GM21390 (cell line): ENCODE measurements around the gene GPR52.
"Not testable (repeated sequence)": the region's sequence is repeated elsewhere in the genome, so short reads cannot be mapped to it uniquely, and the experiment has no call there.

Experiments
- ATAC-seq: cut with Tn5 transposase; IDR thresholded peaks from one replicate; pipeline ENCODE4 v1.9.1; 2021; ENCODE audit not compliant: unreplicated experiment

Gene GPR52, protein sequence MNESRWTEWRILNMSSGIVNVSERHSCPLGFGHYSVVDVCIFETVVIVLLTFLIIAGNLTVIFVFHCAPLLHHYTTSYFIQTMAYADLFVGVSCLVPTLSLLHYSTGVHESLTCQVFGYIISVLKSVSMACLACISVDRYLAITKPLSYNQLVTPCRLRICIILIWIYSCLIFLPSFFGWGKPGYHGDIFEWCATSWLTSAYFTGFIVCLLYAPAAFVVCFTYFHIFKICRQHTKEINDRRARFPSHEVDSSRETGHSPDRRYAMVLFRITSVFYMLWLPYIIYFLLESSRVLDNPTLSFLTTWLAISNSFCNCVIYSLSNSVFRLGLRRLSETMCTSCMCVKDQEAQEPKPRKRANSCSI

DNA sequence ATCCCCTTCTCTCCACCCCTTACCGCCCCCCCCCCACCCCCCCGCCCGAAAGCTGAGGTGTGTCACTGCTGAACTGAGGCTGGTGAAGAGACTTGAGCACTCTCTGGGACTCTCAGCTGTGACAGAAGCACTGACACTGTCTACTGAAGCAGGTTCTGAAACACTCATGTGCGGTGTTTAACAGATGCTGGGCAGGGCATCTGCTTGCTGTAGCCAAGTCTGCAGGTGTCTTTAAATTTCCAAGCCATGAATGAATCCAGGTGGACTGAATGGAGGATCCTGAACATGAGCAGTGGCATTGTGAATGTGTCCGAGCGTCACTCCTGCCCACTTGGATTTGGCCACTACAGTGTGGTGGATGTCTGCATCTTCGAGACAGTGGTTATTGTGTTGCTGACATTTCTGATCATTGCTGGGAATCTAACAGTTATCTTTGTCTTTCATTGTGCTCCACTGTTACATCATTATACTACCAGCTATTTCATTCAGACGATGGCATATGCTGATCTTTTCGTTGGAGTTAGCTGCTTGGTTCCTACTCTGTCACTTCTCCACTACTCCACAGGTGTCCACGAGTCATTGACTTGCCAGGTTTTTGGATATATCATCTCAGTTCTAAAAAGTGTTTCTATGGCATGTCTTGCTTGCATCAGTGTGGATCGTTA is at the start of gene GPR52:
Gene GPR52, plus strand, starts transcription at position 99 of the 665 bp plus-strand sequence. Its CDS starts 148 bp downstream, at position 247.
- ATAC-seq, result no peak

DNA sequence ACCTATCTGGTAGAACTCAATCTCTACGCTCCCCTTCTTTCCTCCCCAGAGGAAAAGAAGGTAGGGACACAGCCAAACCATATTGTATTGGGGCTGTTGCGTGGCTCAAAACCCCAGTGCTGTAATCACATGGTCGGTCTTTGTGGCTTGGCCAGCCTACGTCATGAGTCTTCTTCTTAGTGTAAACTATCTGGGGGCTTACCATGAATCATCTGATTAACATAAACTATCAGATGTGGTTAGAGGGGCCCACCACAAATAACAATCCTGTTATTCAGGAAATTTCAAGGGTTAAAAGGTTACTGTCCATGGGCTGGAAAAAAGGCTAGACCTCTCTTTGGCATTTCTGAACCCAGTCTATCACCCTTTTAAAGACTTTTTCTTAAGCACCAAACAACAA is 49.5 kb upstream of the GPR52 start:
- no peak for ATAC-seq

DNA sequence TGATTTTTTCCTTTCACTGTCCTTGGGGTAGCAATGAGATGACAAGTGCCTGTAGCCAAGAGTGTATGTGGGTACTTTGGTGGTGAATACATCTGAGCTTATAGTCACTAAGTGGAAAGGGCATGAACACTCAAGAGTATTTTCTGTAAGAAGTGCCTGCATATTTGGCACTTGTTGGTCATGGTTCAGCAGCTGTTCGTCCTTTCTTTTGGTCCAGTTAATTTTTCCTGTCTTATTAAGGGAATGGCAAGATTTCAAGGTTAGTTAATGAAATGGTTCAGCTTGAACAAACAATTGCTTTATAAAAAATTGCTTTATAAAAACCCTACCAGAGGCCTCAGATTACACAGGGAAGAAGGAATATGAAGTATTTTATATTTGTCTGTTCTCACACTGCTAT is 48.6 kb upstream of the GPR52 start:
- ATAC-seq, result no peak

DNA sequence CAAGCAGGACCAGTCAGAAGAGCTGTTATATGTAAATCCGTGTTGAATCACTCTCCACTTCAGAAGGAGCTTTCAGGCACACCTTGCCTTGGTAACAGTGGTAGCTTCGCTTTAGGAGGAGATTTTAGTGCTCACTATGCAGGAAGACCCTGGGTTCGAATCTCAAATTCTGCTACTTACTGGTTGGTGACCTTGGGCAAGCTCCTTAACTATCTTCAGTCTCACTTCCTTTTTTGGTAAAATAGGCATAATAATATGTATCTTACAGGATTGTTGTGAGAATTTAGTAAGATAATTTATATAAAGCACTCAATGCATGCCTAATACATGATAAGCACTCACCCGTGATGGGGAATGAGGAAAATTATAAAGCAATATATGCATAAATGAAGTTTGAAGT is 46.7 kb upstream of the GPR52 start:
- no peak for ATAC-seq

DNA sequence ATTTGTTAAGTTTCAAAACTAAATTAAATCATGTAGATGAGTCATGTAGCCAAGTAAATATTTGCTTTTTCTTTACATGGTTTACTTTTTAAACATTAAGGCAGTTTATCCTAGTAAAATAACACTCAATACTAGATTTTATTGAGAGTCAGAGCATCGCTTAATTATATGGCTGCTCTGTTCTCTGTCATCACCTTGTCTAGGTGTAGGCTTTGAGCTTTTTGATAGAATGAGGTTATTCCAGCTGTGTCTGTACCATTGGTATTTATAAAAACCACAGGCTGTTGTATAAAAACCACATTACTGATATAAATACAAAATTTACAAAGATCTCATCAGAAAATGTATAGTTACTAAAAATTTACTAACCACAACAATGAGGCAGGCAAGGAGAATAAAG is 42.5 kb upstream of the GPR52 start:
- no peak for ATAC-seq

DNA sequence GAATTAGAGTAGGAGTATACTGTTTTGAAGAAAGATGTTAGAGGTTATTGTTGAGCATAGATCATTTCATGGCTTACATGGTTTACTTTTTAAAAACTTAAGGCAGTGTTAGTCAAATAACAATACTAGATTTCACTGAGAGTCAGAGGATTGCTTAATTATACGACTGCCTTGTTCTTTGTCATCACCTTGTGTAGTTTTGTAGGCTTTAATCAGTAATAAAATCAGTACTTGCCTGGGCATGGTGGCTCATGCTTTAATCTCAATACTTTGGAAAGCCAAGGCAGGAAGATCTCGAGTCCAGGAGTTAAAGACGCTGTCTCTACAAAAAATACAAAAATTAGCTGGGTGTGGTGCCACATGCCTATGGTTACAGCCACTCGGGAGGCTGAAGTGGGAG is 41.3 kb upstream of the GPR52 start:
- no peak for ATAC-seq

DNA sequence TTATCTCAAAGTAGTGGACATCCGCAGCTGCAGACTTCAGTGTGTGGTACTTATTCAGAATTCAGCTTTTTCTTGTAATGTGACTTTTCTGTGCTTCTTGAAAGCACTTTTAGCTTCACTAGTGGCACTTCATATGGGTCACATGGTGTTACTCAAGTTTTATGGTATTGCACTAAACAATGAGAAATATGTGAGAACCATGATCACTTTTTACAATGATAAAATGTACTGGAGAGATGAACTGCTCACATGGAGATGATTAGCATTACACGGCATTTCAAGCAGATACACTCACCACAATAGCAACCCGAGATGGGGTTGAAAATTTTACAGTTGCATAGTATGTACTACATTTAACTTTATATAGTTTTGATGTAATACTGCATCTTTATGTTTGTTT is 40.1 kb upstream of the GPR52 start:
- no peak for ATAC-seq

DNA sequence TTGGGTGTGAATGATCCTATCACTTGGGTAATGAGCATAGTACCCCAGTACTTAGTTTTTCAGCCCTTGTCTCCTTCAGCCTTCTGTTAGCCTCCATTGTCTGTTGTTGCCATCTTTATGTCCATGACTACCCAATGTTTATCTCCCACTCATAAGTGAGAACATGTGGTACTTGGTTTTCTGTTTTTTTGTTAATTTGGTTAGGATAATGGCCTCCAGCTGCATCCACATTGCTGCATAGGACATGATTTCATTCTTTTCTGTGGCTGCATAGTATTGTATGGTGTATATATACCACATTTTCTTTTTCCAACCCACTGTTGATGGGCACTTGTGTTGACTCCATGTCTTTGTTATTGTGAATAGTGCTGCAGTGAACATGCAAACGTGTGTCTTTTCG is 39.6 kb upstream of the GPR52 start:
- ATAC-seq, result no peak

DNA sequence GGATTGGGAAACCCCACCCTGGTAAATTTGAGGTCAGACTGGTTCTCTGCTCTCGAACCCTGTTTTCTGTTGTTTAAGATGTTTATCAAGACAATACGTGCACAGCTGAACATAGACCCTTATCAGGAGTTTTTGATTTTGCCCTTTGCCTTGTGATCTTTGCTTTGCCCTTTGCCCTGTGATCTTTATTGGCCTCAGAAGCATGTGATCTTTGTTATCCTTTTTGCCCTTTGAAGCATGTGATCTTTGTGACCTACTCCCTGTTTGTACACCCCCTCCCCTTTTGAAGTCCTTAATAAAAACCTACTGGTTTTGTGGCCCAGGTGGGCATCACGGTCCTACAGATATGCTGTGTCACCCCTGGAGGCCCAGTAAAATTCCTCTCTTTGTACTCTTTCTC is 38.0 kb upstream of the GPR52 start:
- not testable (repeated sequence) for ATAC-seq

DNA sequence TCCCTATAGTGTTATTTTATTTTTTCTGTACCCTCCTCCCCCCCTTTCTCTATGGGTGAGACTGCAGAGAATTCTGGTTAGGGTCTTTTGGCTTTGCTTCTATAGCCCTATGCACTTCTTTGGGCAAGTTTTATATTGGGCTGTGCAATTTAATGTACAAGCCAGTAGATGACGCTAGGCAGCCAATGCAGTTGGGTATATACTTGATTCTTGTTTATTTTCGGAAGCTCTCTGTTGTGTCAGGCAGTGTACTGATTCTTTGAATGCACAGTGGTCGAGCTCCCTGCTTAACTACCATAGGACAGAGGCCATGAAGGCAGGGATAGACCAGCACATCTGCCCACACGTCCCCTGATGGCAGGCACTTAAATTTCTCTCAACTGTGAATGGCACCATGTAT is 34.1 kb upstream of the GPR52 start:
- no peak for ATAC-seq

DNA sequence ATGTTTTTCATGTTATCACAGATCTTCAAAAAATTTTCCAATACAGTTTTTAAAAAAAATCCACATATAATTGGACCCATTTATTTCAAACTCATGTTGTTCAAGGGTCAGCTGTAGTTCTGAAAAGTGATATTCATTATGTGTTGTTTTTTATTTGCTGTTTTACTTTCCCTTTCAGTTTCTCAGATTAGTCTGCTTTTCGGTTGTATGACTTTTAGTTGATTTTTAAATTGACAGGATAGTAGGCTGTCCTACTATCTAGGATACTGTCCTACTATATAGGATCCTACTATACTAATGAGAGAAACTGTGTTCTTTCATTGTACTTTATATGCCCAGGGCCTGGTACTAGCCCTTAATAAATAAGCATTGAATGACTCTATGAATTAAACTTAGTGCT is 33.6 kb upstream of the GPR52 start:
- ATAC-seq, result no peak

DNA sequence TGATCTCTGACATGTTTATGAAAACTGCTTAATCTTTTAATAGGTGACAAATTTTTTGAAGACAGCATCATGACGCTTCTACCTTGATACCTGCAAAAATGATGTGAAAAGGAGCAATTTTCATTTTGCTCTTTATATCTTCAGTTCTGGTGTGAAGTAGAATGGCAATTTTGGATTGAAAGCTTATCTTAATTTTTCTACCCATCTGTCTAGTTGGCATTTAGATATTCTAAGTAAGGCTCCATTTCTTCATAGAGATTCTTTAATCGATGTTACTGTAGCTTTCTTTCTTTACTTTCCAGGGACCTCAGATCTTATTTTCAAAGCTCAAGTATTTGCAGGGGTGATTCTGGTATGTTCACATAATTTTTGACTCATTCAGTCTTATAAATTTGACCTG is 32.3 kb upstream of the GPR52 start:
- ATAC-seq, result no peak

DNA sequence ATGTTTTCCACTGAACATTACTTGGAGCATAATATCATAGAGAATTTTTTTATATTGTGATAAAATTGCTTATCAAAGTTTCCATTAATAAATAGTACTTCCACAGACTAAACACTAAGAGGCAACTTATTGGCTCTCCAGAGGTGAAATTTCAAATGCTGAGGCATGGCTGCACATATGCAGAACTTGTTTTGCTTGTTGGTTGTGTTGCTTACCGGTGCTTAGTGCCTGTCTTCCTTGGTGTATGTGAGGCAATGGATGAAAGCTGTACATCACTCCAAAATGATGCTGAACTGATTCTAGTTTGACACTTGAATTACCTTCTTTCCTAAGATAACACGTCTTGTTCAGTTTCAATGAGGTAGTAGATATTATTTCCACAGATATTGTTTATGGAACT is 29.8 kb upstream of the GPR52 start:
- no peak for ATAC-seq

DNA sequence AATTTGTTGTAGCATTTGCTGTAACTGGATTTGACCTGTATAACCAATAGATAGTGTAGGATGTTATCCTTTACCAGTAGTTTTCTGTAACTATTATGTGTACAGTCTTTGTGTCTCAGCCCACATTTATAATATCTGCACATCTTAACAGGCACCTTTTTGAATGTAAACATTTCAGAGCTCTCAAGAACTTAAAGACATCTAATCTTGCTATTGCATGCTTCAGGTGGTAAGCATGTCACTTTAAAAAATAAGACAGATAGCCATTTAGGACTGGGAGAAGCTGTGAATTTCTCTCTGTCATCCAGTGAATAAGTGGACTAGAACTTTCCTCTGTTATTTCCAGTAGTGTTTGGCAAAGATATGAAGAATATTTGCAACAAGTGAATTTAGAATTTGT is 22.6 kb upstream of the GPR52 start:
- ATAC-seq, result no peak

DNA sequence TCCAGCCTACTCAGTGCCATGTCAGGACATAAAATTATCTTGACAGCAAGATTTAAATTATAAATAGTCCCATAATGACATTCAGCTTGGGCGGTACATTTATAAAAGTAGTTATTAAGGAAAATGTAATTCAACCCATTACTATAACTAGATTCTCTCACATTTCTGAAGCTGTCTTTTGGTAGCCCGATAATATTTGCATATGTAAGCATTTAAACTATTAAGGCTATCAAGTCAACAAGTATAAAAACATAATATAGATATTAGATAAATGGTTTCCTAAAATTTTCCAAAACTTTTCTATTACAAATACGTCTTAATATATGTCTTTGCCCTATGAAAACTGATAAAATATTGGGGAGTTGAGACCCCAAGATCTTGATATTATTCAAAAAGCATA is 21.6 kb upstream of the GPR52 start:
- ATAC-seq, result no peak

DNA sequence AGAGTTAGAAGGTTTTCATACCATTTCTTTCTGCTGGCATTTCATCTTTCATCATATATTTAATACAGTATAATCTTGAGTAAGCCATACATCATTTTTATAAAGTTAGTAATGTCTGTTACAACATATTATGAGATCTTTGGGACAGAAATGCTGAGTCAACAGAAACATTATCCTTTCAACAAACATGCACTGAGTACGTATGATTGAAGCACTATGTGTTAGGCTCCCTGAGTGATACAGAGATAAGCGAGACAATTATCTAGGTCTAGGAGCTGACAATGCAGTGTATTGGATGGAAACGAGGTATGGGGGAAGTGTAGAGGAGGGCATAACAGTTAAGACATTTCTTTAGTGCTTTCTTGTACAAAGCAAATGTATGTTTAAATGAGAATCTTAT is 19.7 kb upstream of the GPR52 start:
- no peak for ATAC-seq

DNA sequence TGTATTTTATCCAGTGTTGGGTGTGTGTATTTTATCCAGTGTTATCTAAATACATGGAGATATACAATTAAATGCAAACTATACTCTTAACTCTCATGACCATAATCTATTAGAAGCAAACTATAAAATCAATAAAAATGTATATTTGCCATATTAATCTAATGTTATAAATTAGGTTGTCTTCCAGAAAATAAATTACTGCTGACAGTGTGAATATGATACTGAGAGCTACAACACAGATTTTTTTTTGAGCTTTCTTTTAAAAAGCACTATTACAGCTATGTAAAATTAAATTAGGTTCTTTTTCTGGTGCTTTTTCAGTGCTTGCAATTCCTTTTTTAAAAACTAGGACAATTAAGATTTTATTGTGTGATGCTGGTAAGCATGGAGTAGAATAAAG is 19.0 kb upstream of the GPR52 start:
- ATAC-seq, result no peak

DNA sequence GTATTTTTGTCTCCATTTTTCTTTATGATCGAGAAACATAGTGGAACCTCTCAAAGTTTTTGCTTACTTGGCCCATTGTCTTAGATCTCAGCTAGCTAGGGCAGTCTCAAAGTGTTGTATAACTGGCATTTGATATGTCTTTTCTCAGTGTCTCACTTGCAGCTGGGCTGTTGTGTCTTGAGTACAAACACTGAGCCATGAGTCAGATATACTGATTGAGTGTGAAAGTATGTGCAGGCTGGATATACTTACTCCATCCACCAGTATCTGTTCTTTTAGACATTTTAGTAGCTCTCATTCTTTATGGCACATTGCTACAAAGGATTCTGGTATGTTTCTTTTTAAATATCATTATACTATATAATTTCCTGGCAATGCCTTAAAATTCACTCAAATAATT is 14.3 kb upstream of the GPR52 start:
- no peak for ATAC-seq

DNA sequence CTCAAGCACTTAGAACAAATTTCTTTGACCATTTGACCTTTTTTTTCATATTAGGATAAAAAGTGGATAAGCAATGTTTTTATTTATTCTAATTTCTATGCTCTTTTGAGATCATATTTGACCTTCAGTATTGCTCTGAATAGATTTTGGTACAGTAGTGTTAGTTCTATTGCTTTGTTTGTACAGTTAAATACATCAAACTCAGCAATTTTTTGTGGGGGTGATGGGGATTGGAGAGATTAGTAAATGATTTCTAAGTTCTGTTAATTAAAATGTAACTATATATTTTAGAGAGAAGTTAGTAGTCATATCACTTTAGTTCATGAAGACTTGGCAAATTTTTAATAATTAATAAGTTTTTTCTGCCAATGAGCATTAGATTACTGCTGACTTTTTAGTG is 2.4 kb upstream of the GPR52 start:
- ATAC-seq, result no peak

DNA sequence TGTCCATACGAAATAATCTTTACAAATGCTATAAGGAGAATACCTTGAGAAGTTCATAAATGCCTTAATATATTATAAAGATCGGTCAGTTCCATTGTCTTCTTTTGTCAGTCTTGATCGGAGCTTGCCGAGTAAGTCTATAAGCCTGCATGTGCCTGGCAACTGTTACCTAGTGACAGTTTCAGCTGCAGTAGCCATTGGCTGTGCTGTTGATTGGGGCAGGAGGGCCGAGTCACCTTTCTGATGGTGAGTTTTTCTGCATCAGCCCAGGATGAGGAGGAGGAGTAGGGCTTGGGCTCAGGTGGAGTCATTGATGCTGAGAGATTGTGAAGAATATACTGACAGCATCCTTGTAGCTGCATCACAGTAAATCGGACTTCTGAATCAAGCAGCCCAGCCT is 1.9 kb upstream of the GPR52 start:
- ATAC-seq, result no peak

DNA sequence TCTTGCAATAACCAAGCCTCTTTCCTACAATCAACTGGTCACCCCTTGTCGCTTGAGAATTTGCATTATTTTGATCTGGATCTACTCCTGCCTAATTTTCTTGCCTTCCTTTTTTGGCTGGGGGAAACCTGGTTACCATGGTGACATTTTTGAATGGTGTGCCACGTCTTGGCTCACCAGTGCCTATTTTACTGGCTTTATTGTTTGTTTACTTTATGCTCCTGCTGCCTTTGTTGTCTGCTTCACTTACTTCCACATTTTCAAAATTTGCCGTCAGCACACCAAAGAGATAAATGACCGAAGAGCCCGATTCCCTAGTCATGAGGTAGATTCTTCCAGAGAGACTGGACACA is 743 bp downstream of the GPR52 start:
- ATAC-seq, result no peak

DNA sequence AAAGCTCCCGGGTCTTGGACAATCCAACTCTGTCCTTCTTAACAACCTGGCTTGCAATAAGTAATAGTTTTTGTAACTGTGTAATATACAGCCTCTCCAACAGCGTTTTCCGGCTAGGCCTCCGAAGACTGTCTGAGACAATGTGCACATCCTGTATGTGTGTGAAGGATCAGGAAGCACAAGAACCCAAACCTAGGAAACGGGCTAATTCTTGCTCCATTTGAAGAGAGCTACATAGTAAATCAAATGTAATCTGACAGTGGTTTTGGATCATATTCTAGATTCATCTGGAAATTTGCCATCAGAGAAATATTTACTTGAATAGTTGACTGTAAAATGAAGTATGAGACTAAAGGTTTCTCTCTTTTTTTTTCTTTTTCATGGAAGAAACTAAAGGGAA is 1.2 kb downstream of the GPR52 start:
- no peak for ATAC-seq

DNA sequence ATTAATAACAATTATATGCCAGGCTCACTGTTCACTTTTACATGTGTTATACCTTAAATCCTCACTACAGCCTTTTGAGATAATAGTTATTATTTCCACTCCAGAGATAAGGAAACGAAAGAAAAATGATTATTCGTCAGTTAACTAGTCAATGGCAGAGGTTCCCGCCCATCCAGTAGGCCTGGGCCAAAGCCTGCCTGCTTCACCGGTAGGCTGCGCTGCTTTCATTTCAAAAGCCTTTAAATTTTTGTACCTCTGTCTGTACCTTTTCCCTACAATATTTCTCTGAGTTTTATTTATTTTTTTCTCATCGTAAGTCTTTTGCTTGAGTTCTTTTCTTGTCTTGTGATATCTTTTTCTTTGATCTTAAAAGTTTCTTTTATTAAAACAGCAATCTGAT is 3.6 kb downstream of the GPR52 start:
- no peak for ATAC-seq
